Aorta (tissue), 5 donors: ENCODE data around the gene MYL9. TPM values are rescaled to one million over a fixed set of nuclear protein-coding genes. Genes with fewer than 3 reads are reported as not detected.

Experiments used
- ATAC-seq: fragments of 200-7000 bp; cut with Tn5 transposase; one replicate; pipeline ENCODE4 v1.9.1; 2022; ENCODE audit warnings: moderate library complexity; ENCODE audit not compliant: low FRiP score
- DNase-seq, 2 donors: peaks; one replicate each; pipeline ENCODE4 v3.0.0-alpha.2; 2020
- H3K27ac ChIP-seq, 2 donors: one replicate each; pipeline ENCODE4 v1.5.1; 2013; ENCODE audit warnings: low read length in 2 of 2, mild to moderate bottlenecking in 2 of 2, moderate library complexity in 2 of 2, control low read depth in 1 of 2, inconsistent platforms in 1 of 2, low read depth in 1 of 2
- H3K27me3 ChIP-seq, 2 donors: one replicate each; pipeline ENCODE4 v1.6.1; 2013; ENCODE audit warnings: control low read depth in 1 of 2, low read length in 1 of 2, mild to moderate bottlenecking in 1 of 2, moderate library complexity in 1 of 2; ENCODE audit not compliant: insufficient read depth in 2 of 2, control insufficient read depth in 1 of 2
- H3K36me3 ChIP-seq, 2 donors: one replicate each; pipeline ENCODE4 v1.6.1; 2013; ENCODE audit warnings: control low read depth in 1 of 2, low read length in 1 of 2, mild to moderate bottlenecking in 1 of 2; ENCODE audit not compliant: insufficient read depth in 2 of 2, control insufficient read depth in 1 of 2
- H3K4me1 ChIP-seq, 2 donors: one replicate each; pipeline ENCODE4 v1.6.1; 2013; ENCODE audit warnings: low read length in 2 of 2, control low read depth in 1 of 2, mild to moderate bottlenecking in 1 of 2, moderate library complexity in 1 of 2; ENCODE audit not compliant: insufficient read depth in 2 of 2, control insufficient read depth in 1 of 2
- H3K4me3 ChIP-seq, 2 donors: one replicate each; pipeline ENCODE4 v1.5.1; 2013; ENCODE audit warnings: low read length in 2 of 2, control low read depth in 1 of 2, mild to moderate bottlenecking in 1 of 2
- H3K9me3 ChIP-seq: one replicate; pipeline ENCODE4 v1.6.1; 2013; ENCODE audit warnings: mild to moderate bottlenecking, low read length; ENCODE audit not compliant: control insufficient read depth
- whole genome bisulfite sequencing, 2 donors: extraction: QIAGEN DNeasy Blood & Tissue Kit; methylation state at CpG; one replicate each; pipeline ENCODE4 v1.1.7; 2013; 5-methylcytosine and 5-hydroxymethylcytosine counted together
- intact Hi-C, 2 donors: fragments of 100-400 bp; cut with DNase I; formaldehyde crosslinking; loops; one replicate each; pipeline versions ENCODE4 v1.14.2 to v1.15.0; 2022
- polyA plus RNA-seq, 2 donors: library from polyadenylated mRNA; stranded (reverse); fragments of 200-250 nt; gene quantifications; one replicate each; pipeline ENCODE4 v1.2.3, GENCODE V29; 2013
- total RNA-seq, 2 donors: library from RNA; stranded (reverse); fragmentation: NEBNext Ultra II Directional; extraction: Animal tissue kit (Norgen Biotek cat#: 25700); gene quantifications; one replicate each; pipeline ENCODE4 v1.2.1, GENCODE V29; 2021
- donor health status: healthy with polysubstance abuse.
- donor health status: Bipolar disorder and iron deficiency.
- donor health status: DM: no; HTN: no; CAD: no.
- donor health status: DM: no; HTN: no; CAD: no.
- donor health status: DM: yes; HTN: yes; CAD: no.

MYL9 gene
- total and polyA plus RNA-seq, 4 donors, result 1,693 to 3,222 (median 2,353) TPM

- H3K9me3 ChIP-seq, result no peaks in the 10 kb centered on the region
- ATAC-seq (no peak), DNase-seq (peak; percentile 82 to 91)
- no peaks in the 10 kb centered on the region for H3K27me3 ChIP-seq
- H3K4me3 ChIP-seq, result peak overlapping the region; percentile 87 to 94
- intact Hi-C loops, result loop anchor here in 1 of 2 donors (5.0 kb wide), 1 partner anchor 42 kb away; no protein-coding TSS in a partner anchor
- peaks cover 0 to 12% of the 10 kb centered on the region in 2 donors for H3K36me3 ChIP-seq
- peaks cover 0 to 4% of the 10 kb centered on the region in 2 donors for H3K4me1 ChIP-seq
- peak overlapping the region; percentile 32 to 95 for H3K27ac ChIP-seq
- WGBS, 2 donors, result 20 to 25% methylated on average over 15 of the region's 15 CpGs
Observed at GRCh38 chr20:36544134-36545018, 3.1 kb downstream of the MYL9 start.

- ATAC-seq (no peak), DNase-seq (peak in 1 of 2 donors; percentile 43)
- Histone ChIP-seq H3K9me3 (no peaks in the 10 kb centered on the region), H3K27ac (peak overlapping the region in 1 of 2 donors; percentile 14), H3K4me1 (peaks cover 0 to 4% of the 10 kb centered on the region in 2 donors), H3K4me3 (no peak overlapping the region), H3K36me3 (peaks cover 0 to 12% of the 10 kb centered on the region in 2 donors), H3K27me3 (no peaks in the 10 kb centered on the region)
- WGBS, 2 donors, result 21 to 24% methylated on average over 13 to 14 of the region's 14 CpGs
- intact Hi-C loops, result no loop called here
Observed at GRCh38 chr20:36546111-36546736, 4.9 kb downstream of the MYL9 start.

- DNase-seq, result peak in 1 of 2 donors; percentile 34
- WGBS, 2 donors, result 27 to 36% methylated on average over 12 of the region's 12 CpGs
- Histone ChIP-seq H3K36me3 (peaks cover 0 to 12% of the 10 kb centered on the region in 2 donors), H3K4me3 (no peak overlapping the region), H3K9me3 (no peaks in the 10 kb centered on the region), H3K27me3 (no peaks in the 10 kb centered on the region), H3K27ac (no peak overlapping the region), H3K4me1 (peaks cover 0 to 4% of the 10 kb centered on the region in 2 donors)
- no peak for ATAC-seq
- intact Hi-C loops, result no loop called here
Observed at GRCh38 chr20:36547186-36548005, 6.1 kb downstream of the MYL9 start.

GRCh38 chr20:36548006-36548315, 6.6 kb downstream of the MYL9 start:
- 38 to 40% methylated on average over 12 of the region's 12 CpGs for WGBS, 2 donors
- Histone ChIP-seq H3K4me1 (peaks cover 0 to 4% of the 10 kb centered on the region in 2 donors), H3K27me3 (no peaks in the 10 kb centered on the region), H3K4me3 (no peak overlapping the region), H3K36me3 (peaks cover 0 to 12% of the 10 kb centered on the region in 2 donors), H3K27ac (no peak overlapping the region), H3K9me3 (no peaks in the 10 kb centered on the region)
- intact Hi-C loops, result no loop called here
- no peak for ATAC-seq
- DNase-seq, result peak in 1 of 2 donors; percentile 50

GRCh38 chr20:36548704-36549627, 7.6 kb downstream of the MYL9 start:
- no peak overlapping the region for H3K4me3 ChIP-seq
- DNase-seq, result peak in 1 of 2 donors; percentile 48
- WGBS, 2 donors, result 48 to 53% methylated on average over 21 to 23 of the region's 23 CpGs

GRCh38 chr20:36549628-36549941, 8.3 kb downstream of the MYL9 start:
- Histone ChIP-seq H3K27ac (peak overlapping the region in 1 of 2 donors; percentile 8), H3K4me3 (no peak overlapping the region), H3K36me3 (peaks cover 0 to 12% of the 10 kb centered on the region in 2 donors), H3K27me3 (no peaks in the 10 kb centered on the region), H3K9me3 (no peaks in the 10 kb centered on the region), H3K4me1 (peaks cover 0 to 4% of the 10 kb centered on the region in 2 donors)
- ATAC-seq, result peak; percentile 42
- 50 to 52% methylated on average over 9 of the region's 9 CpGs for WGBS, 2 donors
- peak in 1 of 2 donors; percentile 74 for DNase-seq
- intact Hi-C loops, result no loop called here

More at GRCh38 chr20:36548704-36549627, 7.6 kb downstream of the MYL9 start:
- ATAC-seq, result peak; percentile 6
- Histone ChIP-seq H3K4me1 (peaks cover 0 to 4% of the 10 kb centered on the region in 2 donors), H3K36me3 (peaks cover 0 to 12% of the 10 kb centered on the region in 2 donors), H3K27ac (no peak overlapping the region), H3K27me3 (no peaks in the 10 kb centered on the region), H3K9me3 (no peaks in the 10 kb centered on the region)
- intact Hi-C loops, result no loop called here

GRCh38 chr20:36549942-36550789, 8.8 kb downstream of the MYL9 start:
- Histone ChIP-seq H3K4me1 (no peaks in the 10 kb centered on the region), H3K27me3 (no peaks in the 10 kb centered on the region), H3K4me3 (no peak overlapping the region), H3K27ac (peak overlapping the region in 1 of 2 donors; percentile 48), H3K9me3 (no peaks in the 10 kb centered on the region), H3K36me3 (peaks cover 0 to 10% of the 10 kb centered on the region in 2 donors)
- intact Hi-C loops, result no loop called here
- 25 to 30% methylated on average over 15 to 16 of the region's 16 CpGs for WGBS, 2 donors
- ATAC-seq (peak; percentile 53), DNase-seq (peak in 1 of 2 donors; percentile 79)
